ENCODE measurements around the gene ARRB1. TPM values are rescaled to one million over a fixed set of nuclear protein-coding genes. Genes with fewer than 3 reads are reported as not detected.

Gene ARRB1
- total RNA-seq, 1 donor = 195 TPM

DNA sequence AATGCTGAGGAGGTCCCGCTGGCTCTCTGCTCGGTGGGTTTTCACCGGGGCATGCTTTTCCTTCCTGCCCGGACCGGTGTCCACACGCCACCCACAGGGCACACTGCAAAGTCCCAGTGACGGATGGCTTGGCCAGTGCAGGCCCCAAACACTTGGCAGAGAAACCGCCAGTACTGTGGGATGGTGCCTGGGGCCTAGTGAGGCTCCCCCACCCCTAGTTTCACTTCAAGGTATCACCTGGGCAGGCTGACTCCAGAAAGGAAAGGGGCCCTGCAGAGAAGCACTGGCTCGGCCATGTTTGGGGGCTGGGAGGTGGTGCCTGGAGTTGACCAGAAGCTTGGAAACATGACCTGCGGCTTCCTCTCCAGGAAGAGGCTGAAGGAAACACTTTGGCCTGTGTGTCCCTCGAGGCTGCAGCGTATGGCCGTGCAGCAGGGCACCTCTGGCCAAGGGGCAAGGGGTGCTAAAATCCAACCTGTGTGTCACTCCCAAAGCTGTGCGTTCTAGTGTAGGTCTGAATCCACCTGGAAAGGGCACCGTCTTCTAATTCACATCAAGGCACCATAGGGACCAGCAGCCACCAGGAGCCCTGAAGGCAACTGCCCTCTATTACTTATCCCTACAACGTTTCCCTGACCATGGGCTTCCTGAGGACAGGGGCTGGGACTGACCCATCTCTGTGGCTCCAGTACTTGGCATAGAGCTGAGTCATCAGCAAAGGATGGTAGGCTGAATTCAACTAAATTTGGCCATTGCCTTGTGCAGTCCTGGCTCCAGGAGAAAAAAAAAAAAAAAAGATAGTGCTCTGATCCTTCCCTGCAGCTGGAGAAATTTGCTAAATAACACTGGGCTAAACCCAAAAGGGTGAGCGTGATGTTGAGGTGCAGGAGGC lies 88.3 kb downstream of the ARRB1 start:
- no peak for DNase-seq (ENCODE audit: low read depth in 2 of 3, low spot score in 2 of 3)

DNA sequence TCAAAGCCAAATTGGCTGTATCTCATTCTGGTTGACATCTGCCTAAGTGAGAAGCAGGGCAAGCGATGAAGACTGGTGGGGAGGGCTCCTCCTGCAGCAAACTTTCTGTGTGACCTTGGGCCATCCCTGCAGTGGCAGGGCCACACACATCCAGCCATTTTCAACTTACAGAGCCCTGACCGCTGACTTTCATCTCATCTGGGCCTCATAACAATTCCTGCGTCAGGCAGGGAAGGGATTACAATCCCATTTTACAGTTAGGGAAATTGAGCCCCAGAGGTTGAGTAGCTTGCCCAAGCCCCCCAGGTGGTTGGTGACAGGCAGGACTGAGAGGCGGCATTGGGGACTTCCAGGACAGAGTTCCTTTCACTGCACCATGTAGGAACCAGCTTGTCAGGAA lies 89.0 kb downstream of the ARRB1 start:
- DNase-seq (ENCODE audit: low read depth in 2 of 3, low spot score in 2 of 3) = no peak

- no peak for DNase-seq (ENCODE audit: low read depth in 2 of 3, low spot score in 2 of 3)
Observed at GRCh38 chr11:75261902-75262361, 89.5 kb downstream of the ARRB1 start.

DNA sequence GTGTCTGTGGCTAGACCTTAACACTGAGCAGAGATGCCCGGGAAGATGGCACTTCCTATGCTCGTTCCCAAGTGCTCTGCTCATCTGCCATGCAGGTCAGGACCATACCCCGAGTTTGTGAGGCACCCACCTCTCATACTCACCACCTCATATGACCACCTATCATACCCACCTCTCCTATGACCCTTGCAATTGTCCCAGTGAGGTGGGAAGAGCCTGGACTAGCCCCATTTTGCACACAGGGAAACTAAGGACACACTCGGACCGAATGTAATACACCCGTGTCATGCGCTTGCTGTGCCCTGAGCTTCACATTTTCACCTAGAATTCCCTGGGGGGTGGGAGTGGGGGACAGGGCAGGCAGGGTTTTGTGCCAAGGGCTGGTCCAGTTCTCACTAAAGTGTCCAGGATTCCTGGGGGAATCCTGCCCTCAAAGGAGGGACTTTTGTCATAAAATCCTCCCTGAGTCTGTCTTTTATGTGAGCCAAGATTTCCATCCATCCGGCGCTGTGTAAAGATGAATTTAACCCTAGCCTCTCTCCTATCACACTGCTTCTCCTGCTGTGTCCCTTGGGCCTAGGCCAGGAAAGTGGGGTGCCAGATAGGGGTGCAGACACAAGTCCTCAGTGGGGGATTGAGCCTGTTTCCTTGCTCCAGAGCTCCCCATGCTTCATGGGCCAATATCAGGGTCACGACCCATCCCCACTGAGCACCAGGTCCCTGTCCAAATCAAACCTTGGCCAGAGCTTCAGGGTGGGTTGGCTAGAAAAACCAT lies 90.9 kb downstream of the ARRB1 start:
- DNase-seq (ENCODE audit: low read depth in 2 of 3, low spot score in 2 of 3) = no peak

DNA sequence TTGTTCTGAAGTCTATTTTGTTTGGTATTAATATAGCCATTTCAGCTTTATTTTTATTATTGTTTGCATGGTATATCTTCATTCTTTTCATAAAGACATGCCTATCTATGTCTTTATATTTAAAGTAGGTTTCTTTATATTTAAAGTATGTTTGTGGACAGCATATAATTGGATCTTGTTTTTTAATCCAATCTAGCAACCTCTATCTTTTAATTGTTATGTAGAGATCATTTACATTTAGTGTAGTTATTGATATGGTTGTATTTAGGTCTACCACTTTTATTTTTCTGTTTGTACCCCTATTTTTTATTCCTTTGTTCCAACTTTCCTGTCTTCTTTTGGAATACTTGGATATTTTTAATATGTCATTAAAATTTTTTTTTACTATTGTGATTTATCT lies 97.1 kb downstream of the ARRB1 start:
- no peak for DNase-seq (ENCODE audit: low read depth in 2 of 3, low spot score in 2 of 3)

DNA sequence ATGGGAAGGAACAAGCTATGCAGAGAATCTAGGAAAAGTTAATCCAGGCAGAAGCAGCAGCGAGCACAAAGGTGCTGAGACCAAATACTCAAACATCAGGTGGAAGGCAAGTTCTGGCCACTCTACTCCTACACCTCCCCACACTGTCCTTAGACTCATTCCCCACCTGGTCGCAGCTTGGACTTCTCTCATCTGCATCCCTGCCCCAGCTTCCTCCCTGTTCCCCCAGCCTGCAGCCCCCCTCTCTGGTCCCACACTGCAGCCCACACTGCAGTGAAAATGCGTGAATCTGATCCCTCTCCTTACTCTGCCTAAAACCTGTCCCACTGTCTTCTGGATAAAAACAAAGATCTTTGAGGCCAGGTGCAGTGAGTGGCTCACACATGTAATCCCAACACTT lies 101.8 kb downstream of the ARRB1 start:
- DNase-seq (ENCODE audit: low read depth in 2 of 3, low spot score in 2 of 3) = no peak

DNA sequence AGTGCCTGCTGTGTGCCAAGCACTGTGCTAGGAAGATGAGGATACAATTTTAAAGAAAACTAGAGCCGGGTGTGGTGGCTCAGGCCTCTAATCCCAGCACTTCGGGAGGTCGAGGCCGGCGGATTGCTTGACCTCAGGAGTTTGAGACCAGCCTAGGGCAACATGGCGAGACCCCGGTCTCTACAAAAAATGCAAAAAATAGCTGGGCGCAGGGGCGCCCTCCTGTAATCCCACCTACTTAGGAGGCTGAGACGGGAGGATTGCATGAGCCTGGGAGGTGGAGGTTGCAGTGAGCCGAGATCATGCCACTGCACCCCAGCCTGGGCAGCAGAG lies 102.6 kb downstream of the ARRB1 start:
- DNase-seq (ENCODE audit: low read depth in 2 of 3, low spot score in 2 of 3) = no peak

- no peak for DNase-seq (ENCODE audit: low read depth in 2 of 3, low spot score in 2 of 3)
Observed at GRCh38 chr11:75246671-75247350, 104.7 kb downstream of the ARRB1 start.

DNA sequence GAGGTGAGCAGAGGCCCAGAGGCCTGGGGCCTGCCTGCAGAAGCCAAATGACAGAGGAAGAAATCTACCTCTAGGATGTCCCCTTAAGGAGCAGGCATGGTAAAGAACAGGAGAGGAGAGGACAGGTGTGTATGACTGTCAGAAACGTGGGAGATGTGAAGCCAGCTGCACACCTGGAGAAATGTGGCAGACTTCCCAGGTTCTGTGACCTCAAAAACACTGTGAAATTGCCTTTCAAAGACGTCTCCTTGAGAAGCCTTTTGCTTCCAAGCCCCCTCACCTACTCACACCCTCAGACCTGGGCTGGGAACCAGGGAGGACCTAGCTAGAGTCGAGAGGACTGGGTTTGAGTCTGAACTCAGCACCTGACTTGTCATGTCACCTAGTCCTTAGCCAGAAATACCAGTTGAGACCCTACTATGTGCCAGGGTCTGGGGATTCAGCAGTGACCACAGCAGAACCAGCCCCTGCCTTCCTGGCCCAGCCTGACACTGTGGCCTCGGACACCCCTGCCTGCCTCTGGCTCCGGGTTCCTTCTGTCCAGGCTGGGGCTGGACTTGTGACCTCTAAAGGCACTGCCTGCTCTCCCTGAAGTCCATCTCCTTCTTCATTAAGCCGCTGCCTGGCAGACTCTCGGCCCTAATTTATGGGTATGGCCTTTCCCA lies 105.3 kb downstream of the ARRB1 start:
- no peak for DNase-seq (ENCODE audit: low read depth in 2 of 3, low spot score in 2 of 3)

- no peak for DNase-seq (ENCODE audit: low read depth in 2 of 3, low spot score in 2 of 3)
Observed at GRCh38 chr11:75245356-75246005, 106.0 kb downstream of the ARRB1 start.

GRCh38 chr11:75244052-75244814 lies 107.2 kb downstream of the ARRB1 start:
- DNase-seq (ENCODE audit: low read depth in 2 of 3, low spot score in 2 of 3) = no peak

GRCh38 chr11:75242722-75243600 lies 108.5 kb downstream of the ARRB1 start:
- no peak for DNase-seq (ENCODE audit: low read depth in 2 of 3, low spot score in 2 of 3)

- DNase-seq (ENCODE audit: low read depth in 2 of 3, low spot score in 2 of 3) = no peak
Observed at GRCh38 chr11:75241906-75242644, 109.4 kb downstream of the ARRB1 start.

DNA sequence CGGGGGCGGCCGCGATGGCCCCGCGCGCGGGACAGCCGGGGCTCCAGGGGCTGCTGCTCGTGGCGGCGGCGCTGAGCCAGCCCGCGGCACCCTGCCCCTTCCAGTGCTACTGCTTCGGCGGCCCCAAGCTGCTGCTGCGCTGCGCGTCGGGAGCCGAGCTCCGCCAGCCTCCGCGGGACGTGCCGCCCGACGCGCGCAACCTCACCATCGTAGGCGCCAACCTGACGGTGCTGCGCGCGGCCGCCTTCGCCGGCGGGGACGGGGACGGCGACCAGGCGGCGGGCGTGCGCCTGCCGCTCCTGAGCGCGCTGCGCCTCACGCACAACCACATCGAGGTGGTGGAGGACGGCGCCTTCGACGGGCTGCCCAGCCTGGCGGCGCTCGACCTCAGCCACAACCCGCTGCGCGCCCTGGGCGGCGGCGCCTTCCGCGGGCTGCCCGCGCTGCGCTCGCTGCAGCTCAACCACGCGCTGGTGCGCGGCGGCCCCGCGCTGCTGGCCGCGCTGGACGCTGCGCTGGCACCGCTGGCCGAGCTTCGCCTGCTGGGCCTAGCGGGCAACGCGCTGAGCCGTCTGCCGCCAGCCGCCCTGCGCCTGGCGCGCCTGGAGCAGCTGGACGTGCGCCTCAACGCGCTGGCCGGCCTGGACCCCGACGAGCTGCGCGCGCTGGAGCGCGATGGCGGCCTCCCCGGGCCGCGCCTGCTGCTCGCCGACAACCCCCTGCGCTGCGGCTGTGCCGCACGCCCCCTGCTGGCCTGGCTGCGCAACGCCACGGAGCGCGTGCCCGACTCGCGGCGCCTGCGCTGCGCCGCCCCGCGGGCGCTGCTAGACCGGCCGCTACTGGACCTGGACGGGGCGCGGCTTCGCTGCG lies 110.2 kb downstream of the ARRB1 start:
- DNase-seq (ENCODE audit: low read depth in 2 of 3, low spot score in 2 of 3) = peak; percentile 80 to 92 (median 82)

DNA sequence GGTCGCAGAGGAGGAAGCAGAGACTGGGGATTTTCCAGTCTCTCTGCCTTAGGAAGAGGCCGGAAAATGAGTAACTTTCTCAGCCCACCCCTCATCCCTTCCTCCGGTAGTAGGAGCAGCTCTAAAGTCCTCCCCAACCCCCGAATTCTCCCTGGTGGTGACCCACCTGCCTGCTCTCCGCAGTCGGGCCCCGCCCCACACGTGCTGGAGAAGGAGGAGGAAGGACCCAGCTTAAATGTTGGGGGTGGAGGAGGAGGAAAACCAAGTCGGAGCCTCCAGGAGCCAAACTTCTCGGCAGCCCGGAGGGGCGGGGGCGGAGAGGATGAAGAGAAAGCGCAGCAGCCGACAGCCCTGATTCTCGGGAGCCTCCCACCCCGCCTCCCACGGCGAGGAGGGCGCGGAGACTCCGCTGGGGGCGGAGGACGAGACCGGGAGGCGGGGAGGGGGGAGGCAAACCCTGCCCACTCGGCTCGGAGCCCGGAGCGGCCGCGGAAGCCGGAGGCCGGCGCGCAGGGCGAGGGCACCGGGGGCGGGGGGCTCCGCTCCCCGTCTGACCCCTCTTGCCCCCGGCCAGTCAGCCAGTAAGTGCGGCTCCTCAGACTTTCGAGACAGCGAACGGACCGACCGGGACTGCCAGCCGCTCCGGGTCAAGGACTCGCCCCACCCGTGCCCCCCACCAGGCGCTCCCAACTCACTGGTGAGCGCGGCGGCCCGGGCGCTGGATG lies 111.0 kb downstream of the ARRB1 start, which contains the start of gene TPBGL:
Gene TPBGL (plus strand): TSS at position 464 of the 725 bp plus-strand sequence. CDS start 276 bp downstream, outside the sequence.
- no peak for DNase-seq (ENCODE audit: low read depth in 2 of 3, low spot score in 2 of 3)
